ENCODE data around the gene BCR.

GRCh38 chr22:23289130-23289503 lies 108.8 kb downstream of the BCR start:
- TF ChIP-seq CTCF (IDR thresholded peaks at IDR 0.05; ENCODE audit: low read depth, low read length, poor library complexity, severe bottlenecking) = no peak
- TF ChIP-seq EZH2phosphoT487 (IDR thresholded peaks at IDR 0.05; ENCODE audit: borderline replicate concordance, low read length) = no peak

Data from DOHH2 (cell line).